Liver (tissue), 9 donors: Measurements from ENCODE around the gene C1R. TPM values are rescaled to one million over a fixed set of nuclear protein-coding genes. Genes with fewer than 3 reads are reported as not detected.

Source experiments
- DNase-seq: peaks from one replicate; pipeline ENCODE4 v3.0.0-alpha.2; 2017; ENCODE audit warnings: low spot score
- H3K27ac ChIP-seq, 2 donors: one replicate each; pipeline ENCODE4 v1.7.0; 2013; ENCODE audit warnings: inconsistent platforms in 2 of 2, low read length in 2 of 2, control low read depth in 1 of 2, low read depth in 1 of 2, mild to moderate bottlenecking in 1 of 2
- H3K27me3 ChIP-seq, 4 donors: one replicate each; pipeline versions ENCODE4 v1.6.1 to v1.7.0; 2013; ENCODE audit warnings: low read length in 3 of 4, inconsistent platforms in 1 of 4, mild to moderate bottlenecking in 1 of 4, moderate library complexity in 1 of 4; ENCODE audit not compliant: control insufficient read depth in 4 of 4, insufficient read depth in 4 of 4
- H3K36me3 ChIP-seq, 4 donors: one replicate each; pipeline versions ENCODE4 v1.6.1 to v1.7.0; 2013; ENCODE audit warnings: low read length in 3 of 4, mild to moderate bottlenecking in 3 of 4, low read depth in 1 of 4, moderate library complexity in 1 of 4; ENCODE audit not compliant: control insufficient read depth in 4 of 4, insufficient read depth in 3 of 4
- H3K4me1 ChIP-seq, 4 donors: one replicate each; pipeline versions ENCODE4 v1.6.1 to v1.7.0; 2013; ENCODE audit warnings: low read length in 3 of 4, mild to moderate bottlenecking in 3 of 4, moderate library complexity in 1 of 4; ENCODE audit not compliant: control insufficient read depth in 4 of 4, insufficient read depth in 4 of 4
- H3K4me3 ChIP-seq, 3 donors: one replicate each; pipeline versions ENCODE4 v1.6.1 to v1.7.0; 2013; ENCODE audit warnings: low read length in 3 of 3, control low read depth in 1 of 3, low read depth in 1 of 3, mild to moderate bottlenecking in 1 of 3
- H3K9ac ChIP-seq, 2 donors: one replicate each; pipeline ENCODE4 v1.7.0; 2013; ENCODE audit warnings: low read length in 2 of 2, mild to moderate bottlenecking in 2 of 2, moderate library complexity in 2 of 2, control low read depth in 1 of 2, low read depth in 1 of 2
- H3K9me3 ChIP-seq, 4 donors: one replicate each; pipeline versions ENCODE4 v1.6.1 to v1.7.0; 2013; ENCODE audit warnings: low read length in 3 of 4; ENCODE audit not compliant: control insufficient read depth in 4 of 4
- EGR1 ChIP-seq, 2 donors: IDR thresholded peaks; 2 replicates each; pipeline ENCODE4 v1.6.1; 2016 to 2018; ENCODE audit warnings: antibody characterized with exemption in 2 of 2, low read depth in 2 of 2
- FOXA1 ChIP-seq: IDR thresholded peaks from 2 replicates; pipeline ENCODE4 v1.6.1; 2016; ENCODE audit warnings: antibody characterized with exemption
- FOXA2 ChIP-seq: IDR thresholded peaks from 2 replicates; pipeline ENCODE4 v1.6.1; 2016; ENCODE audit warnings: antibody characterized with exemption
- GABPA ChIP-seq, 2 donors: IDR thresholded peaks in 1 of 2; conservative IDR thresholded peaks in 1 of 2; 2 replicates each; pipeline ENCODE4 v1.6.1; 2016; ENCODE audit warnings: antibody characterized with exemption in 2 of 2, mild to moderate bottlenecking in 1 of 2, moderate library complexity in 1 of 2
- HNF4A ChIP-seq, 2 donors: conservative IDR thresholded peaks; 2 replicates each; pipeline ENCODE4 v1.6.1; 2016; ENCODE audit warnings: antibody characterized with exemption in 2 of 2, mild to moderate bottlenecking in 2 of 2
- HNF4G ChIP-seq: IDR thresholded peaks from 2 replicates; pipeline ENCODE4 v1.6.1; 2016; ENCODE audit warnings: antibody characterized with exemption
- JUND ChIP-seq, 2 donors: IDR thresholded peaks; 2 replicates each; pipeline ENCODE4 v1.6.1; 2016; ENCODE audit warnings: antibody characterized with exemption in 2 of 2
- NR2F2 ChIP-seq: IDR thresholded peaks from 2 replicates; pipeline ENCODE4 v1.6.1; 2016; ENCODE audit warnings: antibody characterized with exemption
- RAD21 ChIP-seq, 2 donors: IDR thresholded peaks; 2 replicates each; pipeline ENCODE4 v1.6.1; 2016; ENCODE audit warnings: antibody characterized with exemption in 2 of 2, mild to moderate bottlenecking in 2 of 2
- RXRA ChIP-seq, 2 donors: IDR thresholded peaks; 2 replicates each; pipeline ENCODE4 v1.6.1; 2017 to 2018; ENCODE audit warnings: antibody characterized with exemption in 2 of 2, mild to moderate bottlenecking in 1 of 2
- SP1 ChIP-seq: IDR thresholded peaks from 2 replicates; pipeline ENCODE4 v1.6.1; 2018; ENCODE audit warnings: antibody characterized with exemption, mild to moderate bottlenecking
- TAF1 ChIP-seq: conservative IDR thresholded peaks from 2 replicates; pipeline ENCODE4 v1.6.1; 2016; ENCODE audit warnings: antibody characterized with exemption, mild to moderate bottlenecking
- YY1 ChIP-seq: IDR thresholded peaks from 2 replicates; pipeline ENCODE4 v1.6.1; 2016; ENCODE audit warnings: antibody characterized with exemption, mild to moderate bottlenecking
- WGBS: extraction: QIAGEN DNeasy Blood & Tissue Kit; methylation state at CpG from one replicate; pipeline ENCODE4 v1.1.7; 2013; 5-methylcytosine and 5-hydroxymethylcytosine counted together
- polyA plus RNA-seq, 2 donors: library from polyadenylated mRNA; stranded (reverse) in 1 of 2; unstranded in 1 of 2; fragments of 200-250 nt in 1 of 2; fragments of >200 nt in 1 of 2; fragmentation: Nextera tagmentation in 1 of 2; extraction: Ambion mirVana in 1 of 2; gene quantifications; one replicate each; pipeline versions ENCODE4 v1.2.1 to v1.2.3, GENCODE V29; 2013 to 2015
- total RNA-seq, 2 donors: library from RNA; depleted of rRNA; stranded (reverse); fragments of >200 nt; gene quantifications; one replicate each; pipeline ENCODE4 v1.2.3, GENCODE V29; 2014
- TF ChIP-seq, protein P1 (sequence below): IDR thresholded peaks from 2 replicates; pipeline ENCODE4 v1.6.1; 2016; ENCODE audit warnings: antibody characterized with exemption
- TF ChIP-seq, protein P2 (sequence below): IDR thresholded peaks from 2 replicates; pipeline ENCODE4 v1.6.1; 2016; ENCODE audit warnings: antibody characterized with exemption
- TF ChIP-seq, protein P3 (sequence below): IDR thresholded peaks from 2 replicates; pipeline ENCODE4 v1.6.1; 2016; ENCODE audit warnings: antibody characterized with exemption, mild to moderate bottlenecking
- TF ChIP-seq, protein P4 (sequence below): IDR thresholded peaks from 2 replicates; pipeline ENCODE4 v1.6.1; 2016; ENCODE audit warnings: antibody characterized with exemption
- TF ChIP-seq, protein P5 (sequence below): fragments of 150-350 bp; IDR thresholded peaks from 2 replicates; pipeline ENCODE4 v1.5.1; 2017; ENCODE audit warnings: improper control_type of control experiment, low read depth, low read length; ENCODE audit not compliant: missing input control
- donor health status: healthy.
- donor health status: healthy.
- donor health status: healthy.
- donor health status: healthy.
- donor health status: healthy.

Gene C1R
- total and polyA plus RNA-seq, 4 donors = 211 to 1,822 (median 1,153) TPM

DNA sequence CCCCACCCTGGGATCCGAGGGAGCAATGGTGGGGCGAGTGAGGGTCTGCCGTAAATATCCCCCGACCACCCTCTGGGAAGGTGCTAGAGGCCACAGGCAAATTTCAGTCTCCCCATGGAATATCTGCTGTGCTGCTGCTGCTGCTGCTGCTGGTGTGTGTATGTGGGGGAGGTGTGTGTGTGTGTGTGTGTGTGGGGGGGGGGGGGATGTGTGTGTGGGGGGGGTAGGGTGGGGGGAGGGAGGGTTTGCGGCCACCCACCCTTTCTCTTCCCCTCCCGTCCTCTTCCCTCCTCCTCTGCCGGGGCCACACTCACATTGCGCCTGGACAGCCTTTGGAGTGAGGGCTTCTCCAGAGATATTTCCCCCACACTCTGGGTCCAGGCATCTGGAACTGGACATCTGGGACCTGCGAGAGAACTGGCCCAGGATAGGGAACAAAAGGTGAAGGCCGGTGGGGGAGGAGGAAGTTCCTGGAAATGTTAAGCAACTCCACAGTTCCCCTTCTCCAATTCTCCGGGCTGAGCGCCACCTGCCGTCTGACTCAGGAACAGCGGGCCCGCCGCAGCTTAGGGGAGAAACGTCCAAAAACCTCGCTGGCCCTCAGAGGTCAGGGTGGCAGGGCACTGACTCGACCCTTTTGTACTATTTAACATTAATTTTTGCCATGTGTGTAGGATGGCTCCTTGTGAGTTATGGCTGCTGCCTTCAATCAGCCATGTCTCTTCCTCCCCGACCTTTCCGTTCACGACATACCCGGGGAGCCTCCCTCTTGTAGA is 16.7 kb upstream of the C1R start, which contains the start of gene C1RL (continued):
- peak; percentile 37 to 57 for TF ChIP-seq GABPA (IDR thresholded peaks at IDR 0.05 in 1 of 2, conservative IDR thresholded peaks at IDR 0.05 in 1 of 2)
- peak; percentile 89 to 93 for TF ChIP-seq RAD21 (IDR thresholded peaks at IDR 0.05)
- TF ChIP-seq YY1 = peak; percentile 63
- TF ChIP-seq, protein P1, sequence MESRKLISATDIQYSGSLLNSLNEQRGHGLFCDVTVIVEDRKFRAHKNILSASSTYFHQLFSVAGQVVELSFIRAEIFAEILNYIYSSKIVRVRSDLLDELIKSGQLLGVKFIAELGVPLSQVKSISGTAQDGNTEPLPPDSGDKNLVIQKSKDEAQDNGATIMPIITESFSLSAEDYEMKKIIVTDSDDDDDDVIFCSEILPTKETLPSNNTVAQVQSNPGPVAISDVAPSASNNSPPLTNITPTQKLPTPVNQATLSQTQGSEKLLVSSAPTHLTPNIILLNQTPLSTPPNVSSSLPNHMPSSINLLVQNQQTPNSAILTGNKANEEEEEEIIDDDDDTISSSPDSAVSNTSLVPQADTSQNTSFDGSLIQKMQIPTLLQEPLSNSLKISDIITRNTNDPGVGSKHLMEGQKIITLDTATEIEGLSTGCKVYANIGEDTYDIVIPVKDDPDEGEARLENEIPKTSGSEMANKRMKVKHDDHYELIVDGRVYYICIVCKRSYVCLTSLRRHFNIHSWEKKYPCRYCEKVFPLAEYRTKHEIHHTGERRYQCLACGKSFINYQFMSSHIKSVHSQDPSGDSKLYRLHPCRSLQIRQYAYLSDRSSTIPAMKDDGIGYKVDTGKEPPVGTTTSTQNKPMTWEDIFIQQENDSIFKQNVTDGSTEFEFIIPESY = no peak
- TF ChIP-seq JUND (IDR thresholded peaks at IDR 0.05) = peak; percentile 33 to 63
- TF ChIP-seq, protein P2, sequence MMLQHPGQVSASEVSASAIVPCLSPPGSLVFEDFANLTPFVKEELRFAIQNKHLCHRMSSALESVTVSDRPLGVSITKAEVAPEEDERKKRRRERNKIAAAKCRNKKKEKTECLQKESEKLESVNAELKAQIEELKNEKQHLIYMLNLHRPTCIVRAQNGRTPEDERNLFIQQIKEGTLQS = peak; percentile 64
- TF ChIP-seq EGR1 (IDR thresholded peaks at IDR 0.05; ENCODE audit: low read depth in 2 of 2) = peak; percentile 77 to 78

DNA sequence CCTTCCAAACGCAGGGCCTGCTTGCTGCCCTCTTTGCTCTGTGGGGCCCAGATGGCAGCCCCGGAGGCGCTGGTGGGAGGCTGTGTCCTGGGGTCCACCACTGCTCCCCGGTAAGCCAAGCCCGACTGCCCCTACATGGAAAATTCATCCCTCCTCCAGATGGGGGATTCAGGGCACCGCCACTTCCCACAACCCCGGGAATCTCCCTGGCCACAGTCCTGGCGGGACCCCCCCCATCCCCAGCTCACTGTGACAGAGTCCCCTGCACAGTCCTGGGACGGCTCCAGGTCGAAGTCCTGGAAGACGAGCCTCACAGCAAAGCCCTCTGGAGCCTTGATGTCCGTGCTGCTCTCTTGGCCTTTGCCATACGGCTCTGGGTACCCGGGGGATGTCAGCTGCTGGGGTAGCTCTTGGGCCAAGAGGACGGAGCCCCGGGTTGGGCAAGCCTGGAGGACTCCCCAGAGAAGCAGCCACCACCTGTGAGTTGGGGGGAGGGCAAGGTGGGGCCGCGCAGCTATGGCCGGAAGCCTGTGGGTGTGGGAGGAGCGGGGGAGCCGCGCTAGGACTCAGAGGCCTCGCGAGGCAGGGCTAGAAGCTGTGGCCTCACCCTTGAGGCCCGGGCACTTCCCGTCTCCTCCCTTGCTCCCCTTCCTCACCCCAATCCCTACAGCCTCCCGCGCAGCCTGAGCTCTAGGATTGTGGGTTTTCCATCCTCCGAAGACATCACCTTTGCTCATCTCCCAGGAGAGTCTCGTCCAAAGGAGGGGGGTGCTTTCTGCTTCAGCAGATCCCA is 16.0 kb upstream of the C1R start:
- H3K4me1 ChIP-seq = peaks cover 8 to 59% (median 41%) of the 10 kb centered on the region in 4 donors
- H3K27me3 ChIP-seq = no peaks in the 10 kb centered on the region
- H3K9ac ChIP-seq = peak overlapping the region; percentile 76 to 84
- peaks cover 2 to 9% (median 7%) of the 10 kb centered on the region in 4 donors for H3K36me3 ChIP-seq
- H3K4me3 ChIP-seq = peak overlapping the region; percentile 75 to 90 (median 85)
- DNase-seq = peak; percentile 72
- H3K9me3 ChIP-seq = no peaks in the 10 kb centered on the region
- TF ChIP-seq JUND (IDR thresholded peaks at IDR 0.05) = no peak
- no peak for TF ChIP-seq FOXA1
- peak in 1 of 2 donors; percentile 48 for TF ChIP-seq RXRA (IDR thresholded peaks at IDR 0.05)
- TF ChIP-seq, protein P1 = peak; percentile 39
- TF ChIP-seq, protein P3, sequence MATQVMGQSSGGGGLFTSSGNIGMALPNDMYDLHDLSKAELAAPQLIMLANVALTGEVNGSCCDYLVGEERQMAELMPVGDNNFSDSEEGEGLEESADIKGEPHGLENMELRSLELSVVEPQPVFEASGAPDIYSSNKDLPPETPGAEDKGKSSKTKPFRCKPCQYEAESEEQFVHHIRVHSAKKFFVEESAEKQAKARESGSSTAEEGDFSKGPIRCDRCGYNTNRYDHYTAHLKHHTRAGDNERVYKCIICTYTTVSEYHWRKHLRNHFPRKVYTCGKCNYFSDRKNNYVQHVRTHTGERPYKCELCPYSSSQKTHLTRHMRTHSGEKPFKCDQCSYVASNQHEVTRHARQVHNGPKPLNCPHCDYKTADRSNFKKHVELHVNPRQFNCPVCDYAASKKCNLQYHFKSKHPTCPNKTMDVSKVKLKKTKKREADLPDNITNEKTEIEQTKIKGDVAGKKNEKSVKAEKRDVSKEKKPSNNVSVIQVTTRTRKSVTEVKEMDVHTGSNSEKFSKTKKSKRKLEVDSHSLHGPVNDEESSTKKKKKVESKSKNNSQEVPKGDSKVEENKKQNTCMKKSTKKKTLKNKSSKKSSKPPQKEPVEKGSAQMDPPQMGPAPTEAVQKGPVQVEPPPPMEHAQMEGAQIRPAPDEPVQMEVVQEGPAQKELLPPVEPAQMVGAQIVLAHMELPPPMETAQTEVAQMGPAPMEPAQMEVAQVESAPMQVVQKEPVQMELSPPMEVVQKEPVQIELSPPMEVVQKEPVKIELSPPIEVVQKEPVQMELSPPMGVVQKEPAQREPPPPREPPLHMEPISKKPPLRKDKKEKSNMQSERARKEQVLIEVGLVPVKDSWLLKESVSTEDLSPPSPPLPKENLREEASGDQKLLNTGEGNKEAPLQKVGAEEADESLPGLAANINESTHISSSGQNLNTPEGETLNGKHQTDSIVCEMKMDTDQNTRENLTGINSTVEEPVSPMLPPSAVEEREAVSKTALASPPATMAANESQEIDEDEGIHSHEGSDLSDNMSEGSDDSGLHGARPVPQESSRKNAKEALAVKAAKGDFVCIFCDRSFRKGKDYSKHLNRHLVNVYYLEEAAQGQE = no peak
- no peak for TF ChIP-seq NR2F2
- no peak for TF ChIP-seq RAD21 (IDR thresholded peaks at IDR 0.05)
- peak; percentile 76 for TF ChIP-seq YY1
- no peak for TF ChIP-seq EGR1 (IDR thresholded peaks at IDR 0.05; ENCODE audit: low read depth in 2 of 2)
- peak; percentile 31 for TF ChIP-seq TAF1
- TF ChIP-seq HNF4A (conservative IDR thresholded peaks at IDR 0.05) = no peak
- TF ChIP-seq FOXA2 = no peak
- TF ChIP-seq SP1 = peak; percentile 44
- TF ChIP-seq, protein P4, sequence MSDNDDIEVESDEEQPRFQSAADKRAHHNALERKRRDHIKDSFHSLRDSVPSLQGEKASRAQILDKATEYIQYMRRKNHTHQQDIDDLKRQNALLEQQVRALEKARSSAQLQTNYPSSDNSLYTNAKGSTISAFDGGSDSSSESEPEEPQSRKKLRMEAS = no peak
- TF ChIP-seq, protein P5, sequence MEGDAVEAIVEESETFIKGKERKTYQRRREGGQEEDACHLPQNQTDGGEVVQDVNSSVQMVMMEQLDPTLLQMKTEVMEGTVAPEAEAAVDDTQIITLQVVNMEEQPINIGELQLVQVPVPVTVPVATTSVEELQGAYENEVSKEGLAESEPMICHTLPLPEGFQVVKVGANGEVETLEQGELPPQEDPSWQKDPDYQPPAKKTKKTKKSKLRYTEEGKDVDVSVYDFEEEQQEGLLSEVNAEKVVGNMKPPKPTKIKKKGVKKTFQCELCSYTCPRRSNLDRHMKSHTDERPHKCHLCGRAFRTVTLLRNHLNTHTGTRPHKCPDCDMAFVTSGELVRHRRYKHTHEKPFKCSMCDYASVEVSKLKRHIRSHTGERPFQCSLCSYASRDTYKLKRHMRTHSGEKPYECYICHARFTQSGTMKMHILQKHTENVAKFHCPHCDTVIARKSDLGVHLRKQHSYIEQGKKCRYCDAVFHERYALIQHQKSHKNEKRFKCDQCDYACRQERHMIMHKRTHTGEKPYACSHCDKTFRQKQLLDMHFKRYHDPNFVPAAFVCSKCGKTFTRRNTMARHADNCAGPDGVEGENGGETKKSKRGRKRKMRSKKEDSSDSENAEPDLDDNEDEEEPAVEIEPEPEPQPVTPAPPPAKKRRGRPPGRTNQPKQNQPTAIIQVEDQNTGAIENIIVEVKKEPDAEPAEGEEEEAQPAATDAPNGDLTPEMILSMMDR = no peak
- TF ChIP-seq GABPA (IDR thresholded peaks at IDR 0.05 in 1 of 2, conservative IDR thresholded peaks at IDR 0.05 in 1 of 2) = peak in 1 of 2 donors; percentile 26
- TF ChIP-seq, protein P2 = no peak
- TF ChIP-seq HNF4G = no peak
- 2% methylated on average over 30 of the region's 30 CpGs for WGBS
- H3K27ac ChIP-seq = peak overlapping the region; percentile 84 to 94
